Activated naive CD8-positive, alpha-beta T cell (primary cell): ENCODE data around the gene MLLT3.

Experiments used
- H3K27ac Mint-ChIP-seq: one replicate; pipeline ENCODE4 v1.8.0; 2021; ENCODE audit warnings: mixed read lengths
- H3K27me3 Mint-ChIP-seq: one replicate; pipeline ENCODE4 v1.8.0; 2021; ENCODE audit warnings: mixed read lengths
- H3K36me3 Mint-ChIP-seq: one replicate; pipeline ENCODE4 v1.8.0; 2021; ENCODE audit warnings: mixed read lengths
- H3K4me1 Mint-ChIP-seq: one replicate; pipeline ENCODE4 v1.8.0; 2021; ENCODE audit warnings: low read depth, mixed read lengths
- H3K4me3 Mint-ChIP-seq: one replicate; pipeline ENCODE4 v1.8.0; 2021; ENCODE audit warnings: mild to moderate bottlenecking, mixed read lengths
- H3K9me3 Mint-ChIP-seq: one replicate; pipeline ENCODE4 v1.8.0; 2021; ENCODE audit warnings: low read depth, mixed read lengths

MLLT3 gene

DNA sequence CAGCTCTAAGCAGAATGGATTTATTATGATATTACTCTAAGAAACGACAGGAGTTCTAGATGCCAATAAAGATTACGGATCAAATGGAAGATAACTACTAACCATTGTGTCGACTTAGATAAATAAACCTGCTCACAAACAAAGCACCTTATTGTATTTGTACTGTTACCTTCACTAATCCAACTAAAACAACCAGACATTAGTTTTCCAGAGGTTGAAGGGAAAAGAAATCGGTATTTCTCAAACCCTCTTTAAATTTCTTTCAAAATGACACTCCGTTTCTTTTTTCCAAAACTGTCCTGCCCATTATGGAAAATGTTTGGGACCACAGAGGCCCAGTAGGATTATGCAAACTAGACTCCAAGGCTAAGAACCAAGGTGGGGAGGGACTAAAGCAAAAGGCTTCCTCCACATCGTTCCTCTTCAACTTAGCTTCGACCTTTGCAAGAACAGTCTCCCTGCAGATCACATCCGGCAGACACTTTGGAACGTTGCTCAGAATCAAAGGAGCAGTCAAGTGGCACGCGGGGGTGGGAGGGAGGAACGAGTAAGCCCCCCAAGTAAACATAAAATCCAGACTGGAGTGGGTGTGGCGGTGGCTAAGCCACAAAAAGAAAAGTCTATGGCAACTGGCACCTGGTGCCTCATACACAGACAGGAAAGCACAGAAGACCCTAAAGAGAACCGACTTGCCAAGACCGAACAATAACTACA, 2.7 kb downstream of the MLLT3 start:
- Mint-ChIP-seq H3K4me3 (peak overlapping the region; percentile 96), H3K27me3 (no peaks in the 10 kb centered on the region), H3K36me3 (peaks cover 3% of the 10 kb centered on the region), H3K9me3 (no peaks in the 10 kb centered on the region), H3K4me1 (peaks cover 63% of the 10 kb centered on the region), H3K27ac (peak overlapping the region; percentile 84)

DNA sequence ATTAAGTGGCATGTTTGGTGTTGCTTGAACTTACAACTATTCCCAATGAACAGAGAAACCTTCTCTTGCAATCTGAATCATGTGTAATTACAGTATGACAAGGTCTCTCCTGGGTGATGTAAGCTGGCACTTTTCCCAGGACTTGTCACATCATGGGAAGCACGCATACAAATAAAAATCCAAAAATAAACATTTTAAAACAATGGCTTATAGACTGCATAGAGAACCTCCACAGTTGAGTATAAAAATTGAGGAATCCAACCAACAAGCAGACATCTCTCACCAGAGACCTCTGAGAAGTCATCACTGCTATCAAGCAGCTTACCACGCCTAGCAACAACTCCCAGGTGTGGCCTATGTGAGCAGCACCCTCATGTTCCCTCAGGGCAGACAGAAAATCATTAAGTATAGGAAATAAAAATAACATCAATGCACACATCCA, 3.9 kb downstream of the MLLT3 start:
- H3K4me1 Mint-ChIP-seq = peaks cover 60% of the 10 kb centered on the region
- peaks cover 4% of the 10 kb centered on the region for H3K36me3 Mint-ChIP-seq
- H3K4me3 Mint-ChIP-seq = peak overlapping the region; percentile 96
- peak overlapping the region; percentile 17 for H3K27ac Mint-ChIP-seq
- no peaks in the 10 kb centered on the region for H3K9me3 Mint-ChIP-seq
- H3K27me3 Mint-ChIP-seq = no peaks in the 10 kb centered on the region

DNA sequence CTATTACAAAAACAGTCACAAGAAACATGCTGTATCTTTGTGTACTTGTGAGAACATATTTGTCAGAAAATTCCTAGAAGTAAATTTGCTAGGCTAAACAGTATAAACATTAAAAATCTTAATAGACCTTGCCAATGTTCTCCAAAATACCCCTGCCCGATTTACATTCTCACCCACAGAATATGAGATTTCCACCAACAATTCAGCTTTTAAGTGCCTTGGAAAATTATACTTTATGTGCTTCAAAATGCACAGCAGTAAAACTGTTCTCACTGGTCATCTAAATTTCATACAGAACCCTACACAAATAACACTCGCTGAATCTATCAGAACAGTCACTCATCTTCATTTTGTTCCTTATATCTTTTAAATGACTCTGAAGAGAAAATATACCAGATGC, 5.5 kb downstream of the MLLT3 start:
- Mint-ChIP-seq H3K9me3 (no peaks in the 10 kb centered on the region), H3K36me3 (peaks cover 4% of the 10 kb centered on the region), H3K4me1 (peaks cover 75% of the 10 kb centered on the region), H3K4me3 (no peak overlapping the region), H3K27ac (peak overlapping the region; percentile 36), H3K27me3 (no peaks in the 10 kb centered on the region)

- Mint-ChIP-seq H3K9me3 (no peaks in the 10 kb centered on the region), H3K27ac (peak overlapping the region; percentile 35), H3K4me1 (peaks cover 86% of the 10 kb centered on the region), H3K27me3 (no peaks in the 10 kb centered on the region), H3K36me3 (peaks cover 4% of the 10 kb centered on the region), H3K4me3 (no peak overlapping the region)
These were observed 7.6 kb downstream of the MLLT3 start for GRCh38 chr9:20614602-20615216.

- peaks cover 81% of the 10 kb centered on the region for H3K4me1 Mint-ChIP-seq
- H3K27ac Mint-ChIP-seq = peak overlapping the region; percentile 8
- no peaks in the 10 kb centered on the region for H3K27me3 Mint-ChIP-seq
These were observed 10.5 kb downstream of the MLLT3 start for GRCh38 chr9:20611691-20612287.

GRCh38 chr9:20610591-20610990, 11.7 kb downstream of the MLLT3 start:
- H3K27ac Mint-ChIP-seq = peak overlapping the region; percentile 47
- no peaks in the 10 kb centered on the region for H3K9me3 Mint-ChIP-seq
- H3K27me3 Mint-ChIP-seq = no peaks in the 10 kb centered on the region
- H3K4me1 Mint-ChIP-seq = peaks cover 82% of the 10 kb centered on the region
- H3K36me3 Mint-ChIP-seq = peaks cover 4% of the 10 kb centered on the region
- H3K4me3 Mint-ChIP-seq = no peak overlapping the region

More at GRCh38 chr9:20611691-20612287, 10.5 kb downstream of the MLLT3 start:
- peak overlapping the region; percentile 6 for H3K4me3 Mint-ChIP-seq
- H3K36me3 Mint-ChIP-seq = peaks cover 4% of the 10 kb centered on the region
- no peaks in the 10 kb centered on the region for H3K9me3 Mint-ChIP-seq

DNA sequence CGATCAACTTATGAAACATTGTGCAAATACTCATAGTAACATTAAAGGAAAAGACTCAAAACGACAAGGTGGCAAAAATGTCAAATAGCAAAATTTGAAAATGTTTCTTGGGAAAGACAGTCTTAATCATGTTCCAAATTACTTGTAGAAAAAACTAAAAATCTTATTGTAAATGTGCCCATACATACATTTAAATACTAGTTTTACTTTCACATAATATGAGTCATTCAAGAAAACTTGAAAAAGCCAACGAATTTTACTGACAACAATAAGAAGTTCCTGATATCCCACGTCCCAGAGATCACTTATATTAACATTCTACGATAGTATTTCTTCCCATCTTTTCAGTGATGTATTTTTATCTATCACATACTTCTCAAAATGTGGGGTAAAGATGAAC, 13.7 kb downstream of the MLLT3 start:
- peak overlapping the region; percentile 21 for H3K4me3 Mint-ChIP-seq
- H3K9me3 Mint-ChIP-seq = no peaks in the 10 kb centered on the region
- no peaks in the 10 kb centered on the region for H3K36me3 Mint-ChIP-seq
- no peaks in the 10 kb centered on the region for H3K27me3 Mint-ChIP-seq
- H3K4me1 Mint-ChIP-seq = peaks cover 85% of the 10 kb centered on the region
- peak overlapping the region; percentile 35 for H3K27ac Mint-ChIP-seq

DNA sequence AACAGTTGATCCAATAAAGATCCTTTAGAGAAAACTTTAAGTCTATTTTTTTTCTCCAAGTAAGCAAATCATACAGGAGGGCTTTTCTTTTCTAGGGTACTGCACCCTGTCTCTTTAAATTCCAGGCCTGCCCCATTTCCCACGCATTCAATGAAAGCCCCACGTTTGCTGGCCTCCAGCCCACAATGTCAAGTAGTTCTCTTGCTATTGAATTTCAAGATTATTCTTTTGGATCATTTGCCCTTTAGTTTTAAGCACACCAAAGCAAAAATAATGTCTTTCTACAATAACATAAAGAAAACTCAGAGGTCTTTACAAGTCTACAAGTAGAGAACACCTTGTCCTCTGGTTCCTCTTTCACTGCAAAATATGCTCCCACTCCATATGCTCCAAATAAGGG, 15.6 kb downstream of the MLLT3 start:
- H3K4me1 Mint-ChIP-seq = peaks cover 86% of the 10 kb centered on the region
- H3K36me3 Mint-ChIP-seq = no peaks in the 10 kb centered on the region
- no peaks in the 10 kb centered on the region for H3K27me3 Mint-ChIP-seq
- H3K4me3 Mint-ChIP-seq = peak overlapping the region; percentile 38
- no peaks in the 10 kb centered on the region for H3K9me3 Mint-ChIP-seq
- H3K27ac Mint-ChIP-seq = peak overlapping the region; percentile 78

DNA sequence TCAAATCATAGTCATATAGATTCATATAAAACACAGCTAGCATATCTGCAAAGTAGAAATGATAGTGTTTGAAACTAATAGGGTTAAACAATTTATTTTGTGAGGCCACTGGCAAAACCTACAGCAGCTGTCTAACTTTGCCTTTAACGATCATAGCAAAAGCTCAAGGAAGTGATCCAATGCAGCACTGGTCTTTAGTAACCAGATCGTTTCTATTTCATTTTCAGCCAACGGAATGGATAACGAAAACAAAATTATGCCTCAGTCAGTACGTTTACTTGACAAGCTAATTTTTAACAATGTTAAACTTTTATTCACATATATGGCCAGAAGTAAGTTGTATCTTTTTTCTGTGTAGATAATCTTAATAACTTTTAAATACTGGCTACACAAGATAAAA, 17.7 kb downstream of the MLLT3 start:
- peak overlapping the region; percentile 71 for H3K27ac Mint-ChIP-seq
- peaks cover 86% of the 10 kb centered on the region for H3K4me1 Mint-ChIP-seq
- peak overlapping the region; percentile 80 for H3K4me3 Mint-ChIP-seq
- no peaks in the 10 kb centered on the region for H3K9me3 Mint-ChIP-seq
- H3K27me3 Mint-ChIP-seq = no peaks in the 10 kb centered on the region
- H3K36me3 Mint-ChIP-seq = peaks cover 8% of the 10 kb centered on the region

- peaks cover 85% of the 10 kb centered on the region for H3K4me1 Mint-ChIP-seq
- peaks cover 11% of the 10 kb centered on the region for H3K36me3 Mint-ChIP-seq
- no peaks in the 10 kb centered on the region for H3K9me3 Mint-ChIP-seq
- H3K27me3 Mint-ChIP-seq = no peaks in the 10 kb centered on the region
- H3K4me3 Mint-ChIP-seq = peak overlapping the region; percentile 11
- peak overlapping the region; percentile 19 for H3K27ac Mint-ChIP-seq
These were observed 18.6 kb downstream of the MLLT3 start for GRCh38 chr9:20603524-20604268.

DNA sequence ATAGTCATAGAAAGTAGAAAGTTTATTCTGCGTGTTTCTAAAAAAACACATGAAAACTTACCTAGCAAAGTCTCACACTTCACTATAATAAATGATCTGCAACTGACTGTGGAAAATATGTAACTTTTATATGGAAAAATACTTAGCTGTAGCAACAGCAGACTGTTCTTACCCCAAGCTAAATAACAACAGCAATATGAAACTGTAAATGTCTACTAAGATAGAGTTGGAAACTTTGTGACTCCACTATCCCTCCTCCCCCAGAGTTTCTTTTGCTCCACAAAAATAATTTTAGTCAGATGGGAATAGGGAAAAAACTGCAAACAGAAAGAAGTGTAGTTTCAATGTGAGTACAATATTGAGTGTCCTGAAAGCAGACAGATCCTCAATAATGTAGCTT, 21.0 kb downstream of the MLLT3 start:
- Mint-ChIP-seq H3K4me1 (peaks cover 84% of the 10 kb centered on the region), H3K4me3 (no peak overlapping the region)

GRCh38 chr9:20599195-20599594, 23.1 kb downstream of the MLLT3 start:
- H3K27me3 Mint-ChIP-seq = no peaks in the 10 kb centered on the region
- no peaks in the 10 kb centered on the region for H3K9me3 Mint-ChIP-seq
- no peak overlapping the region for H3K4me3 Mint-ChIP-seq
- H3K27ac Mint-ChIP-seq = peak overlapping the region; percentile 34
- peaks cover 13% of the 10 kb centered on the region for H3K36me3 Mint-ChIP-seq
- H3K4me1 Mint-ChIP-seq = peaks cover 81% of the 10 kb centered on the region

More for the DNA sequence above, 21.0 kb downstream of the MLLT3 start:
- Mint-ChIP-seq H3K9me3 (no peaks in the 10 kb centered on the region), H3K36me3 (peaks cover 13% of the 10 kb centered on the region), H3K27me3 (no peaks in the 10 kb centered on the region), H3K27ac (peak overlapping the region; percentile 68)

GRCh38 chr9:20598367-20598766, 23.9 kb downstream of the MLLT3 start:
- peaks cover 13% of the 10 kb centered on the region for H3K36me3 Mint-ChIP-seq
- H3K27ac Mint-ChIP-seq = no peak overlapping the region
- H3K4me1 Mint-ChIP-seq = peaks cover 77% of the 10 kb centered on the region

DNA sequence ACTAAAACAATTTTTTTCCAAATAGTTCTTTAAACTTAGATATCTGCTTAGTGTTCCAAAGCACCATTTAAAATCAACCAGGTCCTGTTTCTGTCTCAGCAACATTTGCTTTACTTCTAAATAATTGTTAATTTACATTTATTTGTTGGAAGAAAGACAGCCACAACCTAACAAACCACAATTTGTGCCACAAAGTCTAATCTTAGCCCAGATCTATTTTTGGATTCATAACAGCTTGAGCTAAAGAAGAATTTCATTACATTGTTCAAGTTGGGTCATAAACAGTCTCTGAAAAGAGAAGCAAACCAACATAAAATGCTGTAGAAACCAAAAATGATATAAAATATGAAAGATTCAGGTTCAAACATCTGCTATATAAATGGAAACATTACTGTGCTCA, 24.4 kb downstream of the MLLT3 start:
- H3K27ac Mint-ChIP-seq = no peak overlapping the region
- H3K4me3 Mint-ChIP-seq = no peak overlapping the region
- H3K9me3 Mint-ChIP-seq = no peaks in the 10 kb centered on the region
- H3K36me3 Mint-ChIP-seq = peaks cover 13% of the 10 kb centered on the region
- H3K4me1 Mint-ChIP-seq = peaks cover 76% of the 10 kb centered on the region
- H3K27me3 Mint-ChIP-seq = no peaks in the 10 kb centered on the region

More at GRCh38 chr9:20598367-20598766, 23.9 kb downstream of the MLLT3 start:
- Mint-ChIP-seq H3K4me3 (peak overlapping the region; percentile 1), H3K9me3 (no peaks in the 10 kb centered on the region), H3K27me3 (no peaks in the 10 kb centered on the region)

DNA sequence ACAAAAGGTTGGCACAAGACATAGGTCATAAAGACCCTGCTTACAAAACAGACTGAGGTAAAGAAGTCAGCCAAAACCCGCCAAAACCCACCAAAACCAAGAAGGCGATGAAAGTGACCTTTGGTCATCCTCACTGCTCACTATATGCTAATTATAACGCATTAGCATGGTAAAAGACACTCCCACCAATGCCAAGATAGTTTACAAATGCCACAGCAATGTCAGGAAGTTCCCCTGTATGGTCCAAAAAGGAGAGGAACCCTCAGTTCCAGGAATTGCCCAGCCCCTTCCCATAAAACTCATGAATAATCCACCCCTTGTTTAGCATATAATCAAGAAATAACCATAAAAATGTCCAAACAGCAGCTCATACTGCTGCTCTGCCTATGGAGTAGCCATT, 27.7 kb downstream of the MLLT3 start:
- H3K4me3 Mint-ChIP-seq = no peak overlapping the region
- H3K27ac Mint-ChIP-seq = peak overlapping the region; percentile 16
- no peaks in the 10 kb centered on the region for H3K27me3 Mint-ChIP-seq
- no peaks in the 10 kb centered on the region for H3K9me3 Mint-ChIP-seq
- peaks cover 66% of the 10 kb centered on the region for H3K4me1 Mint-ChIP-seq
- H3K36me3 Mint-ChIP-seq = peaks cover 13% of the 10 kb centered on the region
